ENCODE data around the gene CSNK1G2. TPM values are rescaled to one million over a fixed set of nuclear protein-coding genes. Genes with fewer than 3 reads are reported as not detected.

The CSNK1G2 gene
- total RNA-seq, 1 donor from 2014 or later, result 77.6 TPM

- Histone ChIP-seq H3K27me3 (no peaks in the 10 kb centered on the region), H3K9me3 (no peaks in the 10 kb centered on the region), H3K4me1 (peaks cover 22% of the 10 kb centered on the region), H3K27ac (no peak overlapping the region), H3K36me3 (no peaks in the 10 kb centered on the region), H3K4me3 (no peak overlapping the region)
- no peak for DNase-seq (ENCODE audit: extremely low spot score in 2 of 2)
- intact Hi-C loops (cut with DNase I), result loop anchor here (10.0 kb wide), 1 partner anchor 135 kb away; no protein-coding TSS in a partner anchor
- no peak for TF ChIP-seq CTCF (IDR thresholded peaks at IDR 0.05)
These were observed 69.2 kb downstream of the CSNK1G2 start for GRCh38 chr19:2010135-2010668.

- TF ChIP-seq POLR2AphosphoS5 (IDR thresholded peaks at IDR 0.05; ENCODE audit: insufficient read depth in 1 of 2, low read depth in 1 of 2) (no peak), CTCF (IDR thresholded peaks at IDR 0.05) (no peak), POLR2A (IDR thresholded peaks at IDR 0.05) (no peak)
- DNase-seq (ENCODE audit: extremely low spot score in 2 of 2), result no peak
- H3K4me3 ChIP-seq, result no peak overlapping the region
- no peaks in the 10 kb centered on the region for H3K27me3 ChIP-seq
- H3K4me1 ChIP-seq, result peaks cover 24% of the 10 kb centered on the region
- H3K36me3 ChIP-seq, result no peaks in the 10 kb centered on the region
- H3K9me3 ChIP-seq, result no peaks in the 10 kb centered on the region
- H3K27ac ChIP-seq, result no peak overlapping the region
- intact Hi-C loops (cut with DNase I), result loop anchor here (10.0 kb wide), 1 partner anchor 136 kb away; no protein-coding TSS in a partner anchor
These were observed 70.2 kb downstream of the CSNK1G2 start for GRCh38 chr19:2011169-2011568.

GRCh38 chr19:2012941-2013682, 72.1 kb downstream of the CSNK1G2 start:
- DNase-seq (ENCODE audit: extremely low spot score in 2 of 2), result no peak
- no peak overlapping the region for H3K4me3 ChIP-seq
- intact Hi-C loops (cut with DNase I), result loop anchor here (10.0 kb wide), 1 partner anchor 138 kb away; no protein-coding TSS in a partner anchor
- H3K4me1 ChIP-seq, result peaks cover 29% of the 10 kb centered on the region
- H3K36me3 ChIP-seq, result no peaks in the 10 kb centered on the region
- H3K27me3 ChIP-seq, result no peaks in the 10 kb centered on the region
- TF ChIP-seq POLR2AphosphoS5 (IDR thresholded peaks at IDR 0.05; ENCODE audit: insufficient read depth in 1 of 2, low read depth in 1 of 2), result no peak
- no peaks in the 10 kb centered on the region for H3K9me3 ChIP-seq
- H3K27ac ChIP-seq, result no peak overlapping the region

GRCh38 chr19:2013683-2013961, 72.7 kb downstream of the CSNK1G2 start:
- Histone ChIP-seq H3K9me3 (no peaks in the 10 kb centered on the region), H3K4me1 (peaks cover 29% of the 10 kb centered on the region), H3K36me3 (no peaks in the 10 kb centered on the region), H3K27me3 (no peaks in the 10 kb centered on the region), H3K27ac (no peak overlapping the region), H3K4me3 (no peak overlapping the region)
- TF ChIP-seq POLR2AphosphoS5 (IDR thresholded peaks at IDR 0.05; ENCODE audit: insufficient read depth in 1 of 2, low read depth in 1 of 2), result no peak
- no peak for TF ChIP-seq CTCF (IDR thresholded peaks at IDR 0.05)
- TF ChIP-seq POLR2A (IDR thresholded peaks at IDR 0.05), result no peak
- intact Hi-C loops (cut with DNase I), result loop anchor here (10.0 kb wide), 1 partner anchor 139 kb away; no protein-coding TSS in a partner anchor
- DNase-seq (ENCODE audit: extremely low spot score in 2 of 2), result no peak

- Histone ChIP-seq H3K36me3 (no peaks in the 10 kb centered on the region), H3K27ac (peak overlapping the region; percentile 74), H3K4me1 (peaks cover 29% of the 10 kb centered on the region), H3K9me3 (no peaks in the 10 kb centered on the region), H3K27me3 (no peaks in the 10 kb centered on the region), H3K4me3 (peak overlapping the region in 1 of 2 donors; percentile 78)
- DNase-seq (ENCODE audit: extremely low spot score in 2 of 2), result no peak
- intact Hi-C loops (cut with DNase I), result loop anchor here (10.0 kb wide), 1 partner anchor 139 kb away; no protein-coding TSS in a partner anchor
- TF ChIP-seq CTCF (IDR thresholded peaks at IDR 0.05) (no peak), POLR2A (IDR thresholded peaks at IDR 0.05) (no peak), POLR2AphosphoS5 (IDR thresholded peaks at IDR 0.05; ENCODE audit: insufficient read depth in 1 of 2, low read depth in 1 of 2) (no peak)
These were observed 73.2 kb downstream of the CSNK1G2 start for GRCh38 chr19:2014131-2014571.

Measured in vagina (tissue), 2 donors.